Head of caudate nucleus (tissue), 42 donors: Measurements from ENCODE around the gene STRN4.

Source experiments
- DNase-seq, 42 donors: peaks; one replicate each; pipeline versions ENCODE4 v3.0.0 to v3.0.0-alpha.2; 2020 to 2021; ENCODE audit warnings: mixed read lengths in 7 of 42
- intact Hi-C: fragments of 100-400 bp; cut with DNase I; formaldehyde crosslinking; loops from one replicate; pipeline ENCODE4 v1.15.0; 2022

Gene STRN4

DNA sequence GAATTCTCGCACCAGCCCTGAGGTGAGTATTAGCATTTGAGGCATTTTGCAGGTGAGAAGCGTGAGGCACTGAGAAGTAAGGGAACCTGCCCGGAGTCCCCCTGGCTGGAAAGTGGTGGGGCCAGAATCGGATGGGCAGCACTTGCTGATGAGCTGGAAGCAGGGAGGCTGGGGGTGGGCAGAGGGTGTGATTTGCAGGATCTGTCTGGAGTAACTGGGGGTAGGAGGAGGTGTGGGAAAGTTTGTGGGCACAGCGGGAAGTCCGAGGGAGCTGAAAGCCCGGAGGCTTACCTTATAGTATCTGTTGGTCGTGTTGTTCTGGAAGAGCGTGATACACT is 49.4 kb downstream of the STRN4 start:
- no peak for DNase-seq
- intact Hi-C loops, result no loop called here

GRCh38 chr19:46696052-46696451 is 50.2 kb downstream of the STRN4 start:
- DNase-seq, result no peak
- intact Hi-C loops, result no loop called here

DNA sequence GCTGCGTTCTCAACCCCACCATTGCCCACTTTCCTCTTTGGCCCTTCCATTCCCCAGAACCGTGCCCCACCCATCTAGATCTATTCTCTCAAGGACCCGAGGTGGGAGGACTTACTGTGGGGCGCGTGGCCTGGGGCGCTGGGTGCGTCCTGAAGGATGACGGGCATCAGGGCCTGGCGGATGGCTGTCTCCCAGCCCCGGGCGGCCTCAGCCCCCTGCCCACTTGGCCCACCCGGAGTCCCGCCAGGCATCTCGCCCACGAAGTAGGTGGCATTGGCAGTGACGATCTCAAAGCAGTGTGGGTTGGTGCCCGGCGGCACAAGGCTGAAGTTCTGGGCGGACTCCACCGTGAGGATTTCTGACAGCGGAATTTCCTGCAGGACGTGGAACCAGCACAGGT is 52.5 kb downstream of the STRN4 start:
- DNase-seq, result no peak
- intact Hi-C loops, result no loop called here

- intact Hi-C loops, result no loop called here
- DNase-seq, result no peak
Measured at GRCh38 chr19:46692918-46693722, 53.1 kb downstream of the STRN4 start.

GRCh38 chr19:46691948-46692347 is 54.3 kb downstream of the STRN4 start:
- no peak for DNase-seq
- intact Hi-C loops, result no loop called here

GRCh38 chr19:46691104-46691503 is 55.1 kb downstream of the STRN4 start:
- intact Hi-C loops, result no loop called here
- DNase-seq, result no peak

DNA sequence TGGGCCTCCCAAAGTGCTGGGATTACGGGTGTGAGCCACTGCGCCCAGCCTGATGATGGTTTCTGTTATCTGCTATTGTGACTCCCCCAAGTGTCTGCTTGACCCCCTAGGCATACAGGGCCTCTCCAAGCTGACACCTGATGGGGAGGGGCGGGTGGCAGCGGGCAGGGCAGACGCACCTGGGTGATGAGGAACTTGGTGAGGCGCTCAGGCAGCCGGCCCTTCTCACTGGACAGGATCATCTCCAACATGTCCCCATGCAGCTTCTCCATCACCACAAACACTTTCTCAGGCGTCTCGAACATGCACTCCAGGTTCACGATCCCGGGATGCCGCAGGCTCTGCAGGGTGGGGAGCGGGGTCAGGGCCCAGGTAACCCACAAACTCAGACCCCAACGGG is 56.9 kb downstream of the STRN4 start:
- intact Hi-C loops, result no loop called here
- no peak for DNase-seq

GRCh38 chr19:46687438-46688145 is 58.7 kb downstream of the STRN4 start:
- intact Hi-C loops, result no loop called here
- no peak for DNase-seq

- no peak for DNase-seq
- intact Hi-C loops, result no loop called here
Measured at GRCh38 chr19:46685189-46685588, 61.1 kb downstream of the STRN4 start.

- no peak for DNase-seq
- intact Hi-C loops, result no loop called here
Measured at GRCh38 chr19:46678110-46678732, 68.0 kb downstream of the STRN4 start.

DNA sequence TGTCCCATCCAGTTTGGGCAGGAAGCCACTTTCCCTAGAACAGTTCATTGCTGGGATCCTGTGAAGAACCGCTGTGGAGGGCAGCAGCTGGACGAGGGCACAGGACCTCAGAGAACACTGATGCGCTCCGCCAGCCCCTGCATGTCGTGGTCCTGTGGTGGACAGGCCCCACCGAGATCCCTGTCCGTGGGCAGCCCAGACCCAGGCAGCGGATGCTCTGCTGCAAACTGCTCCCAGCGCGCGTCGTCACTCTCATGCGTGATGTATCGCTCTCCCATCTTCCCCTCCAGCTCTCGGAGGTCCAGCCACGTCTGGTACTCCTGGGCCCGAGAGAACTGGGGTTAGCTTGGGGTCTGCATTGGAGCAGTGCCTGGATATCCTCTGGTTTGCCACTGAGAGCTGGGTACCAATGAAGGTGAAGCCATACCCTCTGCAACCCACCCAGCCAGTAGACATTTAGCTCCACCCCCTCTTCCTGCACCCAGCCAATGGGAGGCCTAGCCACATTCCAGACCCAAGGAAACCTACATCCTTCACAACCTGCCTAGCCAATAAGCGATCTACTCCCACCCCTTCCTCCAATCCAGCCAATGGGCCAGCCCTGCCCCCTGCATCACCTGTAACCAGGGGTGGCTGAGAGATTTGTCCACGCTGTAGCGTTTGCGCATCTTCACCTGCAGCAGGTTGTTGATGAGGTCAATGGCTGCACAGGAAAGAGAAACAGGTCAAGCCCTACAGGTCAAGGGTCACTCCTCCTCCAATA is 71.7 kb downstream of the STRN4 start:
- intact Hi-C loops, result no loop called here
- DNase-seq, result peak in 4 of 42 donors; percentile 20 to 34 (median 26)

- intact Hi-C loops, result no loop called here
- no peak for DNase-seq
Measured at GRCh38 chr19:46670813-46671212, 75.4 kb downstream of the STRN4 start.
